HepG2 (cell line): ENCODE measurements around the gene IFI27. TPM values are rescaled to one million over a fixed set of nuclear protein-coding genes. Genes with fewer than 3 reads are reported as not detected.
A peak's percentile ranks its signal among the peaks of the same experiment; 100 is the strongest.

Experiments
- ATAC-seq: fragments of 200-7000 bp; cut with Tn5 transposase; 3 replicates; pipeline ENCODE4 v1.9.1; 2020; ENCODE audit warnings: mild to moderate bottlenecking, moderate library complexity
- BruUV-seq: library from RNA; stranded (reverse); fragments of 400-500 nt; replicated peaks from 2 replicates; lab custom pipeline; 2021; lab: Mats Ljungman, UMichigan
- CTCF ChIA-PET: fragments of 300-600 bp; formaldehyde crosslinking; extraction: SDS; loops from one replicate; lab custom pipeline; 2021; ENCODE audit warnings: low total read pairs, inconsistent platforms, low intra/inter-chr PET ratio; lab: Yijun Ruan, JAX
- POLR2A ChIA-PET: fragments of 350-600 bp; sonication (Branson Sonifier 250); formaldehyde crosslinking; loops from one replicate; lab custom pipeline; 2020; ENCODE audit warnings: antibody characterized with exemption, inconsistent platforms; lab: Yijun Ruan, JAX
- DNase-seq: peaks from one replicate; pipeline ENCODE4 v3.0.0-alpha.2; 2015; ENCODE audit warnings: low spot score
- FAIRE-seq: peaks from 3 replicates; lab custom pipeline; 2011; peaks lifted over from hg19 to GRCh38; lab: Jason Lieb, UNC
- H2AFZ ChIP-seq: one replicate; pipeline ENCODE4 v1.6.1; 2011; ENCODE audit warnings: low read length, inconsistent platforms
- H3K27ac ChIP-seq: fragments of 300-600 bp; 3 replicates; pipeline ENCODE4 v1.8.0; 2011; ENCODE audit warnings: mixed run types, mild to moderate bottlenecking, mixed read lengths, low read length, inconsistent platforms; ENCODE audit not compliant: insufficient read depth; ENCODE audit errors: extremely low read length
- H3K27me3 ChIP-seq, 2 experiments: fragments of 200-600 bp in 1 of 2; 2 replicates in 1 of 2; 3 replicates in 1 of 2; pipeline versions ENCODE4 v1.6.0 to v1.8.0; 2011; ENCODE audit warnings: low read length in 2 of 2, mild to moderate bottlenecking in 2 of 2, moderate library complexity in 2 of 2, inconsistent platforms in 1 of 2; ENCODE audit not compliant: insufficient read depth in 2 of 2, control insufficient read depth in 1 of 2
- H3K36me3 ChIP-seq, 2 experiments: fragments of 200-600 bp in 1 of 2; replicated peaks in 1 of 2; 2 replicates in 1 of 2; 3 replicates in 1 of 2; pipeline versions ENCODE4 v1.5.1 to v1.8.0; 2011; ENCODE audit warnings: low read length in 2 of 2, inconsistent platforms in 1 of 2; ENCODE audit not compliant: insufficient read depth in 2 of 2, control insufficient read depth in 1 of 2
- H3K4me1 ChIP-seq: 2 replicates; pipeline ENCODE4 v1.5.1; 2012; ENCODE audit warnings: low read length, inconsistent platforms; ENCODE audit not compliant: insufficient read depth
- H3K4me2 ChIP-seq: 2 replicates; pipeline ENCODE4 v1.6.0; 2011; ENCODE audit warnings: low read depth, low read length, inconsistent platforms
- H3K4me3 ChIP-seq, 3 experiments: fragments of 200-600 bp in 1 of 3; sonication (generic), shearing (Covaris generic) in 1 of 3; replicated peaks in 1 of 3; 2 replicates each; pipeline ENCODE4 v1.5.1; 2011 to 2016; ENCODE audit warnings: low read length in 3 of 3, inconsistent platforms in 2 of 3, low read depth in 2 of 3, mild to moderate bottlenecking in 2 of 3, control low read depth in 1 of 3, mixed read lengths in 1 of 3; ENCODE audit not compliant: insufficient read depth in 1 of 3
- H3K79me2 ChIP-seq: one replicate; pipeline ENCODE4 v1.6.1; 2011; ENCODE audit warnings: low read length, inconsistent platforms; ENCODE audit not compliant: insufficient read depth
- H3K9ac ChIP-seq: 2 replicates; pipeline ENCODE4 v1.6.0; 2011; ENCODE audit warnings: mild to moderate bottlenecking, low read depth, low read length, inconsistent platforms; ENCODE audit not compliant: insufficient read depth
- H3K9me3 ChIP-seq: 2 replicates; pipeline ENCODE4 v1.5.1; 2012; ENCODE audit warnings: mild to moderate bottlenecking, low read length
- H4K20me1 ChIP-seq: 2 replicates; pipeline ENCODE4 v1.6.0; 2011; ENCODE audit warnings: inconsistent platforms, mild to moderate bottlenecking, low read length, moderate library complexity; ENCODE audit not compliant: insufficient read depth
- AHR ChIP-seq: IDR thresholded peaks from 2 replicates; pipeline ENCODE4 v1.6.1; 2018; ENCODE audit warnings: missing genetic modification reagents, missing compliant biosample characterization
- MAFK ChIP-seq, 2 experiments: IDR thresholded peaks in 1 of 2; conservative IDR thresholded peaks in 1 of 2; 2 replicates each; pipeline ENCODE4 v1.6.1; 2011; ENCODE audit warnings: improper control_type of control experiment in 2 of 2, low read length in 2 of 2
- RBAK ChIP-seq: sonication (generic); formaldehyde crosslinking; IDR thresholded peaks from 2 replicates; pipeline ENCODE4 v1.5.1; 2020; ENCODE audit warnings: mild to moderate bottlenecking, missing genetic modification reagents
- SMC3 ChIP-seq: IDR thresholded peaks from 2 replicates; pipeline ENCODE4 v1.6.1; 2011; ENCODE audit warnings: low read length, improper control_type of control experiment
- YEATS2 ChIP-seq: sonication (generic); formaldehyde crosslinking; IDR thresholded peaks from 2 replicates; pipeline ENCODE4 v1.4.0; 2020; ENCODE audit warnings: missing genetic modification reagents, borderline replicate concordance
- ZKSCAN8 ChIP-seq: IDR thresholded peaks from 2 replicates; pipeline ENCODE4 v1.6.1; 2016; ENCODE audit warnings: borderline replicate concordance, missing genetic modification reagents, missing compliant biosample characterization
- ZNF383 ChIP-seq: sonication (generic); formaldehyde crosslinking; IDR thresholded peaks from 2 replicates; pipeline ENCODE4 v1.4.0; 2020; ENCODE audit warnings: missing genetic modification reagents, mild to moderate bottlenecking, borderline replicate concordance
- WGBS: methylation state at CpG from one replicate; pipeline ENCODE4 v1.1.6; 2017; ENCODE audit warnings: low lambda C conversion rate; 5-methylcytosine and 5-hydroxymethylcytosine counted together
- in situ Hi-C: cut with HindIII; loops from 2 replicates; pipeline ENCODE4 v1.10.0; 2017; ENCODE audit warnings: low pct_unique_long_range_greater_than_20kb; ENCODE audit not compliant: extremely low pct_ligation_motif_present
- intact Hi-C: fragments of 100-400 bp; cut with micrococcal nuclease; formaldehyde crosslinking; loops from one replicate; pipeline ENCODE4 v1.10.0; 2022; ENCODE audit not compliant: unreplicated experiment
- polyA plus RNA-seq, 8 experiments: library from polyadenylated mRNA; depleted of rRNA in 3 of 8; stranded (reverse) in 7 of 8; unstranded in 1 of 8; fragments of >200 nt; fragmentation: Illumina TruSeq in 4 of 8; extraction: Trizol in 4 of 8; gene quantifications; 2 replicates each; pipeline versions ENCODE4 v1.2.1 to v1.2.3, GENCODE V29; 2011 to 2016; ENCODE audit warnings: low read depth in 4 of 8, missing spikeins in 1 of 8, mixed read lengths in 1 of 8; ENCODE audit not compliant: insufficient read depth in 1 of 8
- total RNA-seq, 5 experiments: library from RNA; depleted of rRNA; stranded (reverse); fragments of >200 nt; fragmentation: Illumina TruSeq; extraction: Trizol; gene quantifications; 2 replicates each; pipeline ENCODE4 v1.2.3, GENCODE V29; 2016; ENCODE audit warnings: low read depth in 1 of 5
- TF ChIP-seq, protein P1 (sequence below): sonication (generic); formaldehyde crosslinking; IDR thresholded peaks from 2 replicates; pipeline ENCODE4 v1.4.0; 2020; ENCODE audit warnings: missing genetic modification reagents, borderline replicate concordance

IFI27 gene
- total and polyA plus RNA-seq, 2 of the 13 experiments (the other 11 are each of a cell fraction or from before 2014, with no cell fraction given): 1.2 to 1.7 TPM

DNA sequence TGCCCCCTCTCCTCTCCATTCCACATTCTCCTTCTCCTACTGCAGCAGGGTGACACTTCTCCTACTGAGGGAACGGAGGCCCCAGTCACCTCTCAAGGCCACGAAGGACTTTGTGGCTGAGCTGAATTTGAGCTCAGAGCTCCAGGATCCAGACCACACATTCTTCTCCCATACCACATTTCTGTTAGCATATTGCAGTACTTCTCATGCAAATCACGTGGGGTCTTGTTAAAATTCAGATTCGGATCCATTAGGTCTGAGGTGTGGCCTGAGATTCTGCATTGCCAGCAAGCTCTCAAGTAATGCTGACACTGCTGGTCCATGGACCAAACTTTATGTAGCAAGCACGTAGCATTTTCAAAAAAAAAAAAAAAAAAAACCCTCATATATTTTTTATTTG lies 28.5 kb downstream of the IFI27 start:
- Histone ChIP-seq H4K20me1 (no peaks in the 10 kb centered on the region), H3K79me2 (no peaks in the 10 kb centered on the region), H3K4me3 (no peak overlapping the region), H3K4me1 (peaks cover 27% of the 10 kb centered on the region), H3K27me3 (peaks cover 2 to 25% of the 10 kb centered on the region in 2 experiments; a peak in 4 of 5 replicates), H3K9ac (no peak overlapping the region), H3K4me2 (no peak overlapping the region; the same call in 1 of the 2 replicates), H3K36me3 (no peaks in the 10 kb centered on the region), H2AFZ (no peak overlapping the region), H3K9me3 (peaks cover 8% of the 10 kb centered on the region), H3K27ac (no peak overlapping the region)
- intact Hi-C loops (loop anchor here (5.0 to 10.0 kb wide), 3 partner anchors 153 to 236 kb away; partner anchors contain the start of gene SERPINA10), in situ Hi-C loops (loop anchor here (5.0 kb wide), 3 partner anchors 102 to 197 kb away; no protein-coding TSS in a partner anchor)
- FAIRE-seq (no peak), DNase-seq (no peak), ATAC-seq (no peak)
- POLR2A ChIA-PET: interaction anchor here (0.9 to 1.5 kb wide), 3 partner anchors 102 to 154 kb away, joined by 3 to 6 read pairs (median 4); partner anchors contain the start of gene SERPINA10
- TF ChIP-seq MAFK (conservative IDR thresholded peaks at IDR 0.05 in 1 of 2, IDR thresholded peaks at IDR 0.05 in 1 of 2; ENCODE audit: low read length in 2 of 2): 0 out of 4 replicates have a peak, but pooled peaks of 1 of the 2 experiments have one; percentile 22
- no peak for TF ChIP-seq SMC3
- no peak for TF ChIP-seq YEATS2 (CRISPR knock-in tag)
- CTCF ChIA-PET: interaction anchor here (1.2 kb wide), 1 partner anchor 42 kb away, joined by 3 read pairs; no protein-coding TSS in a partner anchor
- no TSS peak for BruUV-seq
- 4% methylated on average over 5 of the region's 5 CpGs for WGBS

DNA sequence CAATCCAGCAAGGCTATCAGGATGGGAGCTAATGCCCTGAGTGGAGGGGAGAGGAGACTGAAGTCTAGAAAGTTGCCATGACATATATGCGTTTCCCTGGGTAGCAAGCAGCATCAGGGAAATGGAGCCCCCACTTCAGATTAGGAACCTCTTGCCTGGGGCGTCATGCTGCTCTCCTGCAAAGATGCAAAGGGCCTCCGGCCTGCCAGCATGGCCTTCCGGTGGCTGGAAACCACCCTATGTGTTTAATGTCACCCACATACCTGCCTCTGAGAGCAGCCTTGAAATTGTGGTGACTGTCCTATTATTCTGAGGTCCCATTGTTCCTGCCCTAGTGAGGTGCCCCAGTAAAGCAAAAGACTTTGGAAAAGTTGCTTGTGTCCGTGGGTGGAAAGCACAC lies 28.9 kb downstream of the IFI27 start:
- Histone ChIP-seq H3K79me2 (no peaks in the 10 kb centered on the region), H3K36me3 (no peaks in the 10 kb centered on the region), H4K20me1 (no peaks in the 10 kb centered on the region), H3K9me3 (peaks cover 8% of the 10 kb centered on the region), H3K4me2 (peak overlapping the region; percentile 61; the same call in 1 of the 2 replicates), H3K4me3 (no peak overlapping the region), H3K4me1 (peaks cover 27% of the 10 kb centered on the region), H3K27ac (no peak overlapping the region), H2AFZ (no peak overlapping the region), H3K9ac (no peak overlapping the region), H3K27me3 (peaks cover 2 to 25% of the 10 kb centered on the region in 2 experiments; a peak in 4 of 5 replicates)
- FAIRE-seq (no peak), DNase-seq (no peak), ATAC-seq (no peak)
- 66% methylated on average over 2 of the region's 5 CpGs for WGBS
- ChIA-PET POLR2A (interaction anchor here (0.9 to 1.5 kb wide), 2 partner anchors 103 to 137 kb away, joined by 3 to 4 read pairs; no protein-coding TSS in a partner anchor), CTCF (interaction anchor here (1.2 kb wide), 1 partner anchor 41 kb away, joined by 3 read pairs; no protein-coding TSS in a partner anchor)
- BruUV-seq: no TSS peak
- in situ Hi-C loops: loop anchor here (5.0 kb wide), 3 partner anchors 102 to 197 kb away; no protein-coding TSS in a partner anchor
- intact Hi-C loops: loop anchor here (5.0 to 10.0 kb wide), 3 partner anchors 153 to 235 kb away; partner anchors contain the start of gene SERPINA10
- no peak for TF ChIP-seq ZKSCAN8 (CRISPR knock-in tag)
- TF ChIP-seq ZNF383 (CRISPR knock-in tag): no peak
- TF ChIP-seq, protein P1, sequence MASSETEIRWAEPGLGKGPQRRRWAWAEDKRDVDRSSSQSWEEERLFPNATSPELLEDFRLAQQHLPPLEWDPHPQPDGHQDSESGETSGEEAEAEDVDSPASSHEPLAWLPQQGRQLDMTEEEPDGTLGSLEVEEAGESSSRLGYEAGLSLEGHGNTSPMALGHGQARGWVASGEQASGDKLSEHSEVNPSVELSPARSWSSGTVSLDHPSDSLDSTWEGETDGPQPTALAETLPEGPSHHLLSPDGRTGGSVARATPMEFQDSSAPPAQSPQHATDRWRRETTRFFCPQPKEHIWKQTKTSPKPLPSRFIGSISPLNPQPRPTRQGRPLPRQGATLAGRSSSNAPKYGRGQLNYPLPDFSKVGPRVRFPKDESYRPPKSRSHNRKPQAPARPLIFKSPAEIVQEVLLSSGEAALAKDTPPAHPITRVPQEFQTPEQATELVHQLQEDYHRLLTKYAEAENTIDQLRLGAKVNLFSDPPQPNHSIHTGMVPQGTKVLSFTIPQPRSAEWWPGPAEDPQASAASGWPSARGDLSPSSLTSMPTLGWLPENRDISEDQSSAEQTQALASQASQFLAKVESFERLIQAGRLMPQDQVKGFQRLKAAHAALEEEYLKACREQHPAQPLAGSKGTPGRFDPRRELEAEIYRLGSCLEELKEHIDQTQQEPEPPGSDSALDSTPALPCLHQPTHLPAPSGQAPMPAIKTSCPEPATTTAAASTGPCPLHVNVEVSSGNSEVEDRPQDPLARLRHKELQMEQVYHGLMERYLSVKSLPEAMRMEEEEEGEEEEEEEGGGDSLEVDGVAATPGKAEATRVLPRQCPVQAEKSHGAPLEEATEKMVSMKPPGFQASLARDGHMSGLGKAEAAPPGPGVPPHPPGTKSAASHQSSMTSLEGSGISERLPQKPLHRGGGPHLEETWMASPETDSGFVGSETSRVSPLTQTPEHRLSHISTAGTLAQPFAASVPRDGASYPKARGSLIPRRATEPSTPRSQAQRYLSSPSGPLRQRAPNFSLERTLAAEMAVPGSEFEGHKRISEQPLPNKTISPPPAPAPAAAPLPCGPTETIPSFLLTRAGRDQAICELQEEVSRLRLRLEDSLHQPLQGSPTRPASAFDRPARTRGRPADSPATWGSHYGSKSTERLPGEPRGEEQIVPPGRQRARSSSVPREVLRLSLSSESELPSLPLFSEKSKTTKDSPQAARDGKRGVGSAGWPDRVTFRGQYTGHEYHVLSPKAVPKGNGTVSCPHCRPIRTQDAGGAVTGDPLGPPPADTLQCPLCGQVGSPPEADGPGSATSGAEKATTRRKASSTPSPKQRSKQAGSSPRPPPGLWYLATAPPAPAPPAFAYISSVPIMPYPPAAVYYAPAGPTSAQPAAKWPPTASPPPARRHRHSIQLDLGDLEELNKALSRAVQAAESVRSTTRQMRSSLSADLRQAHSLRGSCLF (CRISPR knock-in tag): no peak
- TF ChIP-seq RBAK: no peak
- TF ChIP-seq AHR (CRISPR knock-in tag): no peak
